Fibroblast of skin of left biceps (primary cell): ENCODE data around the gene WFDC10A.
"Not testable (repeated sequence)": the region's sequence is repeated elsewhere in the genome, so short reads cannot be mapped to it uniquely, and the experiment has no call there.

Source experiments
- DNase-seq, 2 experiments: peaks; one replicate each; pipeline ENCODE4 v3.0.0-alpha.2; 2013; ENCODE audit warnings: low read depth in 2 of 2

The WFDC10A gene

DNA sequence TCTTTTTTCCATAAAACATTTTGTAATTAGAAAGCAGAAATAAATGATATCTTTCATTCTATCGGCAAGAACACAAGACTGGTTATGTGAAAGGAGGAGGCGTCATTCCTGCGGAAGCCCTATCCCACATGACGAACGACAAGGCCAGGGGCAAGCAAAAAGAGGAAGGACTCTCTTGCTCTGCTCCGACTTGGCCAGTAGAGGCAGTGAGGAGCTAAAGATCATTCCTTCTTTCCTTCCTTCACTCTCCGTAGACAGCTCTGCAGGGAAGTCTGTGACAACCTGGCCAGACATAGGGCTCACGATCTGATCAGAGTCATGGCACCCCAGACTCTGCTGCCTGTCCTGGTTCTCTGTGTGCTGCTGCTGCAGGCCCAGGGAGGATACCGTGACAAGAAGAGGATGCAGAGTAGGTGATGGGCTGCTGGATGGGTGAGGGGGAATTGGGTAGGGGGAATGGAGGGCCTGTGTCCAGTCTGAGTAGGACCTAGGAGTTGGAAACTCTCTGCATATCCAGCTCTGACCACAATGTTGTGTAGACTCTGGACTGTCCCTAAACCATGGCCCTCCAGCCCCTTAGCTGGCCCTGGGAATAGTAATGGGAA is at the start of gene WFDC10A:
Gene WFDC10A, plus strand, starts transcription at position 244 of the 605 bp plus-strand sequence. Its CDS starts 75 bp downstream, at position 319.
- DNase-seq = peak; percentile 13 to 15

DNA sequence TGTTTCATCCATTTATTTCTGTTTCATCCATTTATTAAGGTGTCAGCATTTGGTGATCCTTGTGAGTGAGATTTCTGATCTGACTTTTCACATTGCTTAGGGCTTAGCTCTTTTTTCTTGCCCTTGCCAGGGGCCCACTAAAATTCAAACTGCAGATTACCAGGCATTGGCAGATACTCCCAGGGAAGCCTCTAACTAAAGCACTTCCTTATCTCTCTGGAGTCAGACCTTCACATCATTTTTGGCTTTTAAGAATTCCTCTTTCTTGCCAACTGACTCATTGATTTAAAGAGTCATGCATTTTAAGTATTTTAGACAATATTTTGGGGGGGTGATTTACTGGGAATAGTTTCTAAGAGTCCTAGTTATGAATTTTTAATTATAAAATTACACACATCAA is 47.8 kb upstream of the WFDC10A start:
- DNase-seq = no peak

DNA sequence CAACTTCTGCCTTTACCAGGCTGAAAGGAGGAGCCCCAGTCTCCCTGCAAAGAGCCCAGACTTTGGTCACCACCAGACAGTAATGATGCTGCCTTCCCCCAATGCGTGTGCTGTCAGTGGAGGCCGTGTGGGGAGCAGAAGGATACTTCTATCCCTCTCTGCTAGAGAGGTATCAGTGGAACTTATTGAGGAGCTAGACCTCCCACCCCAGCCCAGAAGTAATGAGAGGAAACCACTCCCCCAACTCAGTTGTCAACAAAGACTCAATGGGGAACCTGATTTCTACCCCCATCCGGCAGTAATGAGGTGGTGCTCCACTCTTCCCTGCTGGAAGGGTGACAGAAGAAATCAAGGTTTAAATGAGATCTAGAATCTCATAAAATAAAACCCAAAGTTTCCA is 46.0 kb upstream of the WFDC10A start:
- DNase-seq = no peak

DNA sequence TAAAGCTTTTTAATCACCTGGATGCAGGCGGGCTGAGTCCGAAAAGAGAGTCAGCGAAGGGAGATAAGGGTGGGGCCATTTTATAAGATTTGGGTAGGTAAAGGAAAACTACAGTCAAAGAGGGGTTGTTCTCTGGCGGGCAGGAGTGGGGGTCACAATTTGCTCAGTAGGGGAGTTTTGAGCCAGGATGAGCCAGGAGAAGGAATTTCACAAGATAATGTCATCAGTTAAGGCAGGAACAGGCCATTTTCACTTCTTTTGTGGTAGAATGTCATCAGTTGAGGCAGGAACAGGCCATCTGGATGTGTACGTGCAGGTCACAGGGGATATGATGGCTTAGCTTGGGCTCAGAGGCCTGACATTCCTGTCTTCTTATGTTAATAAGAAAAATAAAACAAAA is 45.2 kb upstream of the WFDC10A start:
- not testable (repeated sequence) for DNase-seq

DNA sequence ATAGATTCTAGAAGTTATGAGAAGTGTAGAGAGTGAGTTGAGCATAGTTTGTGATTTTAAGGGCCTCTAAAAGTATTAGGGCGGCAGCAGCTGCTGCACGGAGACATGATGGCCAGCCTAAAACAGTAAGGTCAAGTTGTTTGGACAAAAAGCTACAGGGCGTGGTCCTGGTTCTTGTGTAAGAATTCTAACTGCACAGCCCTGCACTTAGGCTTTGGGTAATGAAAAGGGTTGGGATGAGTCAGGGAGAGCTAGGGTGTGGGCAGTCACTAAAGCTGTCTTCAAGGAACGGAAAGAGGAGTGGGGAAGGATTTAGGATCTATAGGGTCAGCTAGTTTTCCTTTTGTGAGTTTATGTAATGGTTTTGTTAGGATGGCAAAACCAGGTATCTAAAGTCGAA is 43.6 kb upstream of the WFDC10A start:
- DNase-seq = not testable (repeated sequence)

DNA sequence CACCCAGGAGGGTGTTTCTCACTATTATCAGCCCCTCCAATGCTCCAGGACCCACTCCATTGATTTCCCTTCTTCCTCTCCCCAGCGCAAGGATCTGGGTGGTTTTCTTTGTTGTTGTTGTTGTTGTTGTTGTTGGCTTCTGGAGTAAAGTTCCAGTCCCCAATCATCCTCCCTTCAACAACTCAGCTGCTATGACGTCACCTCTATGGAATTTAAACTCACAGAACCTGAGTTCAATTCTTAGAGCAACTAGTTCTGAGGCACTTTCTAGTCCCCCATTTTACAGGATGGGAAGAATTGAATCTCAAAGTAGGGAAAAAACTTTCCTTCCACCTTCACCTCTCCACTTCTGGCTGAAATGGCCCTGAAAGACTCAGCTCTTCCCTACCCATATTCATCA is 40.7 kb upstream of the WFDC10A start:
- DNase-seq = no peak

DNA sequence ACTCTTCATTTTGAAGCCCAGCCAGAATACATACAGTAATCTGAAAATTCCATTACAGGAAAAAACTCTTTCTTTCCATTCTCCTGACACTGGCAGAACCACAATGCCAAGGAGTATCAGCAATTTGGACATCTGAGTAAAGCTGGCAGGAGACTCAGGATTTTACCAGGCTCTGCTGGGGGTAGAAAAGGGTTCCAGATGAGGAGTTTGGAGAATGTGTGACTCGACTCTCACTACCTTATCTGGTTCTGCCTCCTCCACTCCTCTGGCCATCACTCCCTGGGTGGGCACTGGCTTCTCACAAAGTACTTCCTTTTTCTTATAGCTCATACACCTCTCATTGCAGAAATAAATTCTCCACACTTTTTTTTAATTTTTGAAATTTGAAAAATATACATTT is 39.8 kb upstream of the WFDC10A start:
- DNase-seq = no peak

DNA sequence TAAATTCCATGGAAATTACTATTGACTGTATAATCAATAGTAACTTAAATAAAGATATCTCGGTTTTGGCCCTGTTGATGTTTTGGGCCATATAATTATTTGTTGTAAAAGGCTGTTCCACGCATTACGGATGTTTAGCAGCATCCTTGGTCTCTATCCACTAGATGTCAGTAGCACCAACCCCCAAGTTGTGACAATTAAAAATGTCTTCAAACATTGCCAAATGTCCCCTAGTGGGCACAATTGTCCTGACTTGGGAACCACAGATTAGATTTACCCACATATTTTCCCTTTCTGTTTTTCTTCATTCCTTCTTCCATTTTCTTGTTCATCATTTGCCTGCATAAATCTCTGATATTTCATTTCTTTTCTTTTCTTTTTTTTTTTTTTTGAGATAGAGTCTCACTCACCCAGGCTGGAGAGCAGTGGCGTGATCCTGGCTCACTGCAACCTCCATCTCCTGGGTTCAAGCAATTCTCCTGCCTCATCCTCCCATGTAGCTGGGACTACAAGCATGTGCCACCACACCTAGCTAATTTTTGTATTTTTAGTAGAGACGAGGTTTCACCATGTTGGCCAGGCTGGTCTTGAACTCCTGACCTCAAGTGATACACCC is 36.9 kb upstream of the WFDC10A start:
- peak; percentile 7 to 9 for DNase-seq

DNA sequence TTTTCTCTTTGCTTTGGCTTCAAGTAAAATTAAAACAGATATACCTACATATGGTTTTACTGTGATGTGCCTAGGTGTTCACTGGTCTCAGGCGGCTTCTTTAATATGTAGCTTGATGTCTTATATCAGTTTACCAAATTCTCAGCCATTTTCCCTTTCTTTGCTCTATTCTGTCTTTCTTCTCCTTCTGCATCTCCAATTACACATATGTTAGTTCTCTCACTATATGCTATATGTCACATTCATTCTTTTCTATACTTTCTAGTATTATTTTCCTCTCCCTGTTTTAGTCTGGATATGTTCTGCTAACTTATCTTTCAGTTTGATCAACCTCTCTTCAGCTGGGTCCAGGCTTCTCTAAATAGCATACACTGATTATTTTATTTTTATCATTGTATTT is 36.0 kb upstream of the WFDC10A start:
- DNase-seq = no peak

DNA sequence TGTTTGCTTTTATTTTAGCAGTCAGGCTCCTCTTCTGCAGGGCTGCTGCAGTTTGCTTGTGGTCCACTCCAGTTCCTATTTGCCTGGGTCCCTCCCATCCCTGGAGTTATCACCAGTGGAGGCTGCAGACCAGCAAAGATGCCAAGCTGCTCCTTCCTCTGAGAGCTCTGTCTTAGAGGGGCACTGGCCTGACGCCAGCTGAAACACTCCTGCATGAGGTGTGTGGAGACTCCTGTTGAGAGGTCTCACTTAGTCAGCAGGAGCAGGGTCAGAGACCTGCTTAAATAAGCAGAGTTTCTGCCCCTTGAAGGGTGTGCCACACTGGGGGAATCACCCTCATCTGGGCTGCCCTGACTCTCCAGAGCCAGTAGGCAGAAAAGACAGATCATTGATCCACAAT is 34.3 kb upstream of the WFDC10A start:
- no peak for DNase-seq

DNA sequence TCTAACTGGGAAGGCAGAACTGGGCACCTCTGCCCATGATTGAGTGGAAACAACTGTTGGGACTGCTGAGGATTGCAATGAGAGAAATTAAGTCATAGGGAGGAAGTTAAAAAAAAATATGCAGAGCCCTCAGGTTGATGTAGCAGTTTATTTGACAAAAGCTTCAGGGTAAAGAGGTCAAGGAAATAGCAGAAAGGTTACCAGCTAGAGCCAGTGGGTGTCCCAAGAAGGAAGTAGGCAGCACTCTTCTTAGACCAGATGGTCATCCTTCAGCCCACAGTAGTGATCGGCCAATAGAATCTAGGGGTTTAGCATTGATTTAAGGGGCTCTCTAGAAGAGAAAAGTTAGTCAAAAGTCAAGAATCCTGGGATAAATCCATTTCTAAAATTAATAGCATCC is 21.7 kb upstream of the WFDC10A start:
- no peak for DNase-seq

DNA sequence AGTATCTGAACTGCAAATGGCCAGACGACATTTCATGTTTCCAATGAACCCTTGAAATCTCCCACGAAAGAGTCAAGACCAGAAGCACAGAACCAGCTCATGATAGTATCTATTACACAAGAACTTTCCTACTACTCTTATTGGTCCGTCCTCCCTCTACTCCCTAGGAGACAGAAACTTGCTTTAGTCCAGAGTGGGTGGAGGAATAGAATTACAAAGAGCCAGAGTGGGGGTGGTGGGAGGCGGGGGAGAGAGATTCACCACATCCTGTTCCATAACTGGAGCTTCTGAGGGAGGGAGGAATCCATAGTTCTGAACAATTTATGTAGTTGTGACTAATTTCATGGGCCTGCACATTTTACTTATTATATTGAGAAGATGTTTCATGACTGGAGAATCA is 18.5 kb upstream of the WFDC10A start:
- DNase-seq = peak; percentile 67 to 73

DNA sequence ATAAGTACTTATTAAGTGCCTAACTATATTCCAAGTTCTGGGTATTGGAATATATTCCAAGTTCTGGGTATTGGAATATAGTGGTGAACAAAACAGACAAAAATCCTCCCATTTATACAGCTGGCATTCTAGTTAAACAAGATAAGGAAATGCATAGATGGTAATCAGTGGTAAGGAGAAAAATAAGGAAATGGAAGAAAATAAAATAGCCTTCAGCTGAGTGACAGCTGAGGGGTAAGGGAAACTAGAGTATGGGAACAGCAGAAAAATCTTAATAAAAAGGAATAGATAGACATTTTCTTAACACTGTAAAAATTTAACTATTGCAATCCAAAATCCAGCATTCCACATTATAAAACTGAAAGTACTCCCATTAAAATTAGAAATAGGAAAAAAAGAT is 17.2 kb upstream of the WFDC10A start:
- no peak for DNase-seq

DNA sequence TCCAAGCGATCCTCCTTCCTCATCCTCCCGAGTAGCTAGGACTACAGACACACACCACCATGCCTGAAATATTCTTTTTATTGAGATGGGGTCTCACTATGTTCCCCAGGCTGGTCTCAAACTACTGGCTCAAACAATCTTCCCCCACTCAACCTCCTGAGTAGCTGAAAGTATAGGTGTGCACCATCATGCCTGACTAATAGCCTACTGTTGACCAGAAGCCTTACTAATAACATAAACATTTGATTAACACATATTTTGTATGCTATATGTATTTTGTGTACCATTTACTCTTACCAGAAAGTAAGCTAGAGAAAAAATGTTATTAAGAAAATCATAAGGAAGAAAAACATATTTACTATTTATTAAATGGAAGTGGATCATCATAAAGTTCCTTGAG is 11.9 kb upstream of the WFDC10A start:
- DNase-seq = no peak

DNA sequence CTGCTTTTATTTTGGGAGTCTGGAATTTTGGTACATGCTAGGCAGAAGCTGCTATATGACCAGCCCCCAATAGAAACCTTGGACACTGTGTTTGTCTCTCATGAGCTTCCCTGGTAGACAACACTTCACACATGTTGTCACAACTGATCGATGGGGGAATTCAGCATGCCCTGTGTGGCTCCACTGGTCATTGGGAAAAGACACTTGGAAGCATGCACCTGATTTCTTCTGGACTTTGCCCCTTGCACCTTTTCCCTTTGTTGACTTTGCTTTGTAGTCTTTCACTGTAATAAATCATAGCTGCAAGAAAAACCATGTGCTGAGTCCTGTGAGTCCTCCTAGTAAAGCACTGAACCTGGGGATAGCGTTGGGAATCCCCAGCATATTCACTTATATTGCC is 7.9 kb upstream of the WFDC10A start:
- no peak for DNase-seq

DNA sequence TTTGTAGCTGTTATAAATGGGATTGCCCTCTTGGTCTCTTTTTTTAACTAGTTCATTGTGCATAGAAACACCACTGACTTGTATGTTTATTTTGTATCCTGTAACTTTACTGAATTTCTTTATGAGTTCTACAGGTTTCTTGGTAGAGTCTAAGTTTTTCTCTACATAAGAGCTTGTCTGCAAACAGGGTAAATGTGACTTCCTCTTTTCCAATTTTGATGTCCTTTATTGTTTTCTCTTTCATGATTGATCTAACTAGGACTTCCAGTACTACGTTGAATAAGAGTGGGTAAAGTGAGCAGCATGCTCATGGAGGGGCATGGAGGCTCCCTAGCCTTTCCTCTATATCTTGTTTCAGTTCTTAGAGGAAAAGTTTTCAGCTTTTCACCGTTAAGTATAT is 3.0 kb upstream of the WFDC10A start:
- DNase-seq = no peak

DNA sequence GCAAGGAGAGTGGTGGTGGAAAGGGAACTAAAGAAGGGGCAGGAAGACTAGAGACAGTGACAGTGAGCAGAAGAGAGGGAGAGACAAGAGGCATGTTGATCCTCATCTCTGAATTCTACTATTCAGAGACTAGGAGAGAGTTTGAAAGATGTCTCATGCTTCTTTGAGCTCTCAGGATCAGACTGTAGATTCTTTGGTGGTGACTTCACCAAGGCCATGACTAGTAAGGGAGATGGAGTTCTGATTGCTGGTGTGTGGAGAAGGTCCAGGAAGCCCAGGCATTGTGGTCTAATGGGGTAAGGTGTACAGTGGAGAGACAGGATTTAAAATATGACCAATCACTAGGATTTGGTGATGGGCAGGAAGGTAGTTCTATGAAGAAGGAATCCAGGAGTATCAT is 832 bp downstream of the WFDC10A start:
- no peak for DNase-seq

DNA sequence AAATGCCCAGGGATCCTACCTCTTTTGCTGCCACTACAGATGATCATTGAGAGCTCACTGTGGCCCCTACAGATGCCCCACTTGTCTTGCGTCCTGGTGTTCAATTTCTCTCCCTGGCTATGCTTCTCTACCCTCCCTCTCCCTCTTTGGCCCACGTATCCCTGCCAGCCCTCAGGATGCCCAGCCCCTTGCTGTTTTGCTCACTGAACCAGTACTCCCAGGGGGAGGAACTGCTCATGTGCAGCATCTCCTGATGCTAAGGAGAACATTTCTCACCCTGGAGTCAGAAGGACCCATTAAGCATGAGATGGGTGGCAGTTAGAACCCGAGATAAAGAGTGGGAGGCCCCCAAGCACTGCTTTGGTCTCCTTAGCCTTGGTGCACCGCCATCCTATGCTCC is 1.6 kb downstream of the WFDC10A start, which contains the start of gene WFDC9:
Gene WFDC9, minus strand, starts transcription at position 101 of the 400 bp plus-strand sequence. CDS start 21,103 bp downstream, outside the sequence.
- DNase-seq = no peak

DNA sequence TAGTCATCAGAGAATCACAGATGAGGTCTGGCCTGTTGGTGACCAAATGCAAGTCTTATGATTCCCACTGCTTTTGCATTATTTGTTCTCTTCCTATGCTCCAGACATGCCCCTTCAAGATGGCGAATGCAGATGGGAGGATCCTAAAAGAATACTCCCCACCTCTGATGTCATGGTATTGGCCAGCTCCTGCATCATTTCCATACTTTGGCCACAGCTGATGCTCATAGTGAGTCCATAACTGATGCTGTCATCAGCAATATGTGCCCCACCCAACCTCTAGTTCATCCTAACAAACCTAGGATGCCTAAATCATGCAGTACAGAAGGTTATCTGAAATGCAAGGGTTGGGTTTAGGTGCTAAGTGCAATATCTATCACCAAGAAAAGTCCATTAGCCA is 7.0 kb downstream of the WFDC10A start:
- no peak for DNase-seq

DNA sequence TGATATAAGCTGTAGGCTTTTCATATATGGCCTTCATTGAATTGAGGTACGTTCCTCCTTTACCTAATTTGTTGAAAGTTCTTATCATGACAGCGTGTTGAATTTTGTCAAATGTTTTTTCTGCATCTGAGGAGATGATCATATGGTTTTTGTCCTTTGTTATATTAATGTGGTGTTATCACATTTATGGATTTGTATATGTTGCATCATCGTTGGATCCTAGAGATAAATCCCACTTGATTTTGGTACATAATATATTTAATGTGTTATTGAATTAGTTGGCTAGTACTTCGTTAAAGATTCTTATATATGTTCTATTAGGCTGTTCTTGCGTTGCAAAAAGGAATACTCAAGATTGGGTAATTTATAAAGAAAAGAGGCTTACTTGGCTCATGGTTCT is 10.1 kb downstream of the WFDC10A start:
- DNase-seq = no peak

DNA sequence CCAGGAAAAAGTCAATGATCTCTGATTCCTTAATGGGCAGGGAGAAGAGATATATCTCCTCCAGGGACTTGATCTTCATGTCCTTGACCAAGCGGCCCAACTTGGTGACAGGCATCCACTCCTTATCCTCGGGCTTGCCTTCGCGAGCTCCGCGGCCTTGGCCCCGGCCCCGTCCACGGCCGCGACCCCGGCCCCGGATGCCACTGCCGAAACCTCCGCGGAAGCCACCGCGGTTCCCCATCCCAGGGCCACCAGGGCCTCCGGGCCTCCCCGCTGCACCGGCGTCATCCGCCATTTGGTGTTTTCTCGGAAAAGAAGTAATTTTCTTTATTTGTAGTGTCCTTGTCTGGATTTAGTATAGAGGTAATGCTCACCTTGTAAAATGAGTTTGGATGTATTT is 11.5 kb downstream of the WFDC10A start:
- DNase-seq = not testable (repeated sequence)

DNA sequence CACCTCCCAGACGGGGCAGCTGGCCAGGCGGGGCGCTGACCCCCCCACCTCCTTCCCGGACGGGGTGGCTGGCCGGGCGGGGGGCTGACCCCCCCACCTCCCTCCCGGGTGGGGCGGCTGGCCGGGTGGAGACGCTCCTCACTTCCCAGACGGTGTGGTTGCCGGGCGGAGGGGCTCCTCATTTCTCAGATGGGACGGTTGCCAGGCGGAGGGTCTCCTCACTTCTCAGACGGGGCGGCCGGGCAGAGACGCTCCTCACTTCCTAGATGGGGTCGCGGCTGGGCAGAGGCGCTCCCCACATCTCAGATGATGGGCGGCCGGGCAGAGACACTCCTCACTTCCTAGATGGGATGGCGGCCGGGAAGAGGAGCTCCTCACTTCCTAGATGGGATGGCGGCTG is 16.3 kb downstream of the WFDC10A start:
- not testable (repeated sequence) for DNase-seq

DNA sequence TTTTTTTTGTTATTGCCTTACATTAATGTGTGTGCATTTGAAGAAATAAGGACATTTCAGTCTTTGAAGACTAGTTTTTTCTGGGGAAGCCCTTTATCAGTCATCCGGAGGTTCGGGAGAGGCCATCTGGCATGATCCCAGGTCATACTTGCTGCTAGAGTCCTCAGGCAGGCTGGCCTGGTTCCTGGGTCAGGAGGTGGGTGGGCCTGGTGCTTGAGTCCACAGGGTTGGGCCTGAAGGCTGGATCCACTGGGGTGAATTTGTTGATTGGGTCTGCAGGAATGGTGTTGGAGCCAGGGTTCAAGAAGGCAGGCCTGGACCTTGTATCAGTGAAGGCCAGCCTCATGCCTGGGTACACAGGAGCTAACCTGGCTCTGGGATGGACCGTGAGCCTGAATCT is 17.3 kb downstream of the WFDC10A start:
- DNase-seq = no peak
